ENCODE results near the gene CRTAC1. TPM values are rescaled to one million over a fixed set of nuclear protein-coding genes. Genes with fewer than 3 reads are reported as not detected.

CRTAC1 gene
- total RNA-seq, 1 donor = not detected

DNA sequence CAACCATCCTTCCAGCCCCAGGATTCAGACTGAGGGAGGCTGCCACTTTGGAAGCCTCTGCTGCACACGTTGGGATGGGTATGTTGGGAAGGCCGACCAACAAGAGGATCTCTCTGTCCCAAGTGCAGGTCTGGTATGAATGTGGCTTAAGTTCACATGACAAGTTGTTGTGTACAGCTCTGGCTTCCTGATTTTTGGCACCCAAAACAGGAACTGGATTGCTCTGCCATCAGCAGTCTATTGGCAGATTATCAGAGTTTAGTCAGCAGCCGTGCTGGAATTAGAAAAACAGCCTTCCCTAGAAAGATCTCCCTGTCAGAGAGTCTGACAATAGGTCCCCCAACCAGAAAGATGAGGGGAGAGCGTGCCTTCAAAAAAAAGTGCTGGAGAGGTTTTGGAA is 113.8 kb downstream of the CRTAC1 start:
- Histone ChIP-seq H3K27me3 (ENCODE audit: insufficient read depth, low read length) (peaks cover 14% of the 10 kb centered on the region), H3K4me2 (ENCODE audit: insufficient read depth, low read length) (no peak overlapping the region), H3K4me3 (ENCODE audit: insufficient read depth, low read length) (no peak overlapping the region), H3K36me3 (ENCODE audit: insufficient read depth, low read length) (no peaks in the 10 kb centered on the region), H3K9me3 (ENCODE audit: low read depth, low read length) (no peaks in the 10 kb centered on the region), H3K4me1 (ENCODE audit: insufficient read depth, low read length) (no peaks in the 10 kb centered on the region), H2AFZ (ENCODE audit: low read length) (no peak overlapping the region), H3K27ac (ENCODE audit: low read depth, low read length) (no peak overlapping the region), H3K79me2 (ENCODE audit: insufficient read depth, low read length) (no peaks in the 10 kb centered on the region), H4K20me1 (ENCODE audit: insufficient read depth, low read length) (no peaks in the 10 kb centered on the region)
- no peak for DNase-seq (ENCODE audit: insufficient read length, low spot score, missing footprints)
- TF ChIP-seq CTCF (IDR thresholded peaks at IDR 0.05; ENCODE audit: extremely low read depth, low read depth, low read length) = no peak

DNA sequence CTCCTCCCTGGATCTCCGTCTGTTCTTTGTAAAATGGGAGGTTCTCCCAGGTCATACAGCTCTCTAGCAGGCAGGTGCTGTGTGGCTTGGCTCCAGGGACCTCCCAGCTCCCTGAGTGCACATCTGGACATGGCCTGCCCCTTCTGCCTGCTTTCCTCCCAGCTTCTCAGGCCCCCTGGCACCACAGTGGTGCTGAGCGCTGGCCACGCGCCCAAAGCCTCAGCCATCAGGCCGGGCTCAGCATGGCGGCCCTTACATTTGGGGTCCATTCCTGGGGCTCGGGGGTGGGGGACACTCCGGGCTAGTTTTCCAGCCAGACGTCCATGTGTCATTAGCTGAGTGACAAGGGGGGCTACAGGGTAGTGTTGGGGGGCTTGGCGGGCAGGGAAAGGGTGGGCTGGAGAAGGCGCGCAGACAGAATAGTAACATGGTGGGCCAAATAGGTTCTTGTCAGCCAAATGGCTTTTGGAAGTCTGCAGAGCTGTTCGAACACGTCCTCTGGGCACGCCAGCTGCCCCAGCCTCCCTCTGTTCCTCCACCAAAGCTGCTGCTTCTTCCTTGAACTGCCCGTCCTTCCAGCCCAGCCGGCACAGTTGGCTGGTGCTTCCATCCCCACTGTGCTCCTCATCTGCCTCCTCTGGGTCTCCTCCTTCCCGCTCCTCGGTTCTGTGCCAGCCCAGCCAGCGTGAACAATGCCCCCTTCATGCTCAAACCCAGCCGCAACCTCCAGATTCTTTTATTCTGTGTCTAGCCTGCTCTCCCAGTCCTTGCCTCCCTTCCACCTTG is 114.9 kb downstream of the CRTAC1 start:
- Histone ChIP-seq H3K4me2 (ENCODE audit: insufficient read depth, low read length) (no peak overlapping the region), H3K4me3 (ENCODE audit: insufficient read depth, low read length) (no peak overlapping the region), H3K27me3 (ENCODE audit: insufficient read depth, low read length) (peaks cover 14% of the 10 kb centered on the region), H3K9me3 (ENCODE audit: low read depth, low read length) (no peaks in the 10 kb centered on the region), H2AFZ (ENCODE audit: low read length) (no peak overlapping the region), H3K79me2 (ENCODE audit: insufficient read depth, low read length) (no peaks in the 10 kb centered on the region), H3K4me1 (ENCODE audit: insufficient read depth, low read length) (no peaks in the 10 kb centered on the region), H3K36me3 (ENCODE audit: insufficient read depth, low read length) (no peaks in the 10 kb centered on the region), H3K27ac (ENCODE audit: low read depth, low read length) (no peak overlapping the region), H4K20me1 (ENCODE audit: insufficient read depth, low read length) (no peaks in the 10 kb centered on the region)
- DNase-seq (ENCODE audit: insufficient read length, low spot score, missing footprints) = no peak
- TF ChIP-seq CTCF (IDR thresholded peaks at IDR 0.05; ENCODE audit: extremely low read depth, low read depth, low read length) = no peak

GRCh38 chr10:97914837-97915211 is 115.6 kb downstream of the CRTAC1 start:
- DNase-seq (ENCODE audit: insufficient read length, low spot score, missing footprints) = peak; percentile 96
- H3K9me3 ChIP-seq (ENCODE audit: low read depth, low read length) = no peaks in the 10 kb centered on the region
- no peak overlapping the region for H3K4me2 ChIP-seq (ENCODE audit: insufficient read depth, low read length)
- no peak overlapping the region for H3K4me3 ChIP-seq (ENCODE audit: insufficient read depth, low read length)
- no peak overlapping the region for H3K27ac ChIP-seq (ENCODE audit: low read depth, low read length)
- H3K27me3 ChIP-seq (ENCODE audit: insufficient read depth, low read length) = peaks cover 9% of the 10 kb centered on the region
- no peaks in the 10 kb centered on the region for H3K4me1 ChIP-seq (ENCODE audit: insufficient read depth, low read length)
- no peaks in the 10 kb centered on the region for H3K79me2 ChIP-seq (ENCODE audit: insufficient read depth, low read length)
- no peaks in the 10 kb centered on the region for H4K20me1 ChIP-seq (ENCODE audit: insufficient read depth, low read length)
- H3K36me3 ChIP-seq (ENCODE audit: insufficient read depth, low read length) = no peaks in the 10 kb centered on the region
- TF ChIP-seq CTCF (IDR thresholded peaks at IDR 0.05; ENCODE audit: extremely low read depth, low read depth, low read length) = peak; percentile 83
- no peak overlapping the region for H2AFZ ChIP-seq (ENCODE audit: low read length)

- H2AFZ ChIP-seq (ENCODE audit: low read length) = no peak overlapping the region
- peaks cover 12% of the 10 kb centered on the region for H3K27me3 ChIP-seq (ENCODE audit: insufficient read depth, low read length)
- no peak overlapping the region for H3K4me2 ChIP-seq (ENCODE audit: insufficient read depth, low read length)
- H3K27ac ChIP-seq (ENCODE audit: low read depth, low read length) = no peak overlapping the region
- H3K9me3 ChIP-seq (ENCODE audit: low read depth, low read length) = no peaks in the 10 kb centered on the region
- H3K79me2 ChIP-seq (ENCODE audit: insufficient read depth, low read length) = no peaks in the 10 kb centered on the region
- DNase-seq (ENCODE audit: insufficient read length, low spot score, missing footprints) = no peak
- no peaks in the 10 kb centered on the region for H3K4me1 ChIP-seq (ENCODE audit: insufficient read depth, low read length)
- TF ChIP-seq CTCF (IDR thresholded peaks at IDR 0.05; ENCODE audit: extremely low read depth, low read depth, low read length) = no peak
- no peak overlapping the region for H3K4me3 ChIP-seq (ENCODE audit: insufficient read depth, low read length)
- no peaks in the 10 kb centered on the region for H4K20me1 ChIP-seq (ENCODE audit: insufficient read depth, low read length)
- no peaks in the 10 kb centered on the region for H3K36me3 ChIP-seq (ENCODE audit: insufficient read depth, low read length)
These were observed 116.1 kb downstream of the CRTAC1 start for GRCh38 chr10:97914171-97914836.

Data from osteoblast (primary cell).